Right hindlimb (tissue), 1 donor: Measurements from ENCODE around the gene ATP11A.
"Not testable (repeated sequence)": the region's sequence is repeated elsewhere in the genome, so short reads cannot be mapped to it uniquely, and the experiment has no call there.

Experiments
- DNase-seq: peaks from one replicate; pipeline ENCODE4 v3.0.0-alpha.2; 2018

ATP11A gene

DNA sequence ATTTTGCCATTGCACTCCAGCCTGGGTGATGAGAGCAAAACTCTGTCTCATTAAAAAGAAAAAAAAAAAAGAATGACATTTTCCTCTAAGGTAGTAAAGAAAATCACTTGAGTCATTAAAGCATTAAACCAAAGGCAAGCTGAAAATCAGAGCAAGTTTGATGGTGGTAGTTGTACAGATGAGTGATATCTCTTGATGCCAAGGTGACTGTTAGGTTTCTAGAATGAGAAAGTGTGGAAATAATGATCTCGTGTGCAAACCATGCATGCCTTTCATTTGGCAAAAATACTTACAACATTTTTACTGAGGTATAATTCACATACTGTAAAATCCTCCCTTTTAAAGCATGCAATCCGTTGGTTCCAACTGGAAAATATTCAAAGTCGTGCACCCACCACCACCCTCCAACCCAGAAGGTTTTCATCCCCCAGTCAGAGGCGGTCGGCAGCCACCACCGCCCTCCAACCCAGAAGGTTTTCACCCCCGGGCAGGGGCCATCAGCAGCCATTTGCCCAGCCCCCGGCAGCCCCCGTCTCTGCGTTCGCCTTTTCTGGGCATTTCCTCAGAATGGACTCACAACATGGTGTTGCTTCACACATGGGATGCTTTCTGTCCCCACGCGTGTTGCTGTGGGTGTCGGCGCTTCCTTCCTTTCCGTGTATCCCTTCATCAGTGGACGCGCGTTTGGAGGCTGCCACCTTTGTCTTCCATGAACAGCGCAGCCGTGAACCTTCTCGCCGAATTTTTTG, 90.2 kb downstream of the ATP11A start:
- DNase-seq = peak; percentile 9

DNA sequence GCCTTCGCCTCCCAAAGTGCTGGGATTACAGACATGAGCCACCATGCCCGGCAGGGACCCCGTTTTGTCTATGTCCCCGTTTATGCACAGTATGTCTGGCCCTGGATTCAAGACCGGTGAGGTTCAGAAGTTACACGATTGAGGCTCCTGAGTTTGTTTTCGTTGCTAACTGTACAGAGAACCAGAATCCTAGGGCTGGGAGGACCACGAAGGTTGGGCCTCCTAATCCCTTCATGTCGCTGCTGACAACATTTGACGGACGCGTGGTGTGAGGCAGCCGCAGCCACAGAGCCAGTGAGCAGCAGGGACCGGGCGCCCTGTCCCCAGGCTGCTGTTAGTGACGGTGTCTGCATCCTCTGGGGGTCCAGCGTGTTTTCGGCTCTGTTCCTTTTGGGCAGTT, 91.4 kb downstream of the ATP11A start:
- DNase-seq = no peak

DNA sequence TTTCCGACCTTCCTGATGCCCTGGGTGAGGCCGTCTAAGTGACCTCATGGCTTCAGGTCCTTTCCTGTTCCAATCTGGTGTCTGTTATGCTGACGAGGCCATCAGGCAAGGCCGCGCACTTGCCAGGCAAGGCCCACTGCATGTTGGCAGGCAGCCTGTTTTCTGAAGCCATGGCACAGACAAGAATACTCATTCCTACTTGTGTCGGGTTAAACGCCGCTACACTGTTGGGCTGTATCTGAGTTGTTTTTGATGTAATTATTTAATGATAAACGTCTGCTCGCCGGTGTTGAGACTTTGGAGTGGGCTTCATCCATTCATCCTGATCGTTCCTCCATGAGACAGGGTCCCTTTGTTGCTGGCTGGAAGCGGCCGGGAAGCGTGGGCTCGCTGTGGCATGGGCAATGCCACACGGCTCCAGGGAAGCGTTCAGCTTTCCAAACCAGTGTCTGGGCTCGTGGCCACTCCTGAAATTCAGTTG, 92.1 kb downstream of the ATP11A start:
- peak; percentile 59 for DNase-seq

DNA sequence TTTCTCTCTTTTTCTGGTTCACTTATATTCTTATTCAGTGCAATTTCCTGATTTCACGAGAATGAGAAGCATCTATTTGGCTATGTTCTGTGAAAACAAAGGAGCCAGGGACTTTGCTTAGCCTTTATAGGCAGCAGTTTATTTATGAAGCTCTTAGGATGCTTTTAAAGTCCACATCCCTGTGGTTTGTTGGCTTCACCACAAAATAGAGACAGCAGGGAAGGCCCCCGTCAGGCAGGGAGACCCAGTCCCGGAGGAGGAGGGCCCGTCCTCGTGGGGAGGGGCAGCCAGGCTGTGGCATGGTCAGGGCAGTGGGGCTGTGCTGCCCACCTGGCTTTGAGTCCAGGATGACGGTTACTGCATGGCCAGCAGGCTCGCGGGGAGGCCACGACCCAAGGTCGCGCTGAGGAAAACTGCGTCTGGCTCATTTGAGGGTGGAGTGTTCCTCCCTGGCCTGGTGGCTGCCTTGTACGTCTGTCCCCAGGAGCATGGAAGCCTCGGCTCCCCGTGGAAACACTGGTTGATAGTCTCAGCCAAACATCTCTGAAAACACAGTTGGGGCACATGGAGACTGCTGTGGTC, 92.7 kb downstream of the ATP11A start:
- DNase-seq = peak; percentile 23

DNA sequence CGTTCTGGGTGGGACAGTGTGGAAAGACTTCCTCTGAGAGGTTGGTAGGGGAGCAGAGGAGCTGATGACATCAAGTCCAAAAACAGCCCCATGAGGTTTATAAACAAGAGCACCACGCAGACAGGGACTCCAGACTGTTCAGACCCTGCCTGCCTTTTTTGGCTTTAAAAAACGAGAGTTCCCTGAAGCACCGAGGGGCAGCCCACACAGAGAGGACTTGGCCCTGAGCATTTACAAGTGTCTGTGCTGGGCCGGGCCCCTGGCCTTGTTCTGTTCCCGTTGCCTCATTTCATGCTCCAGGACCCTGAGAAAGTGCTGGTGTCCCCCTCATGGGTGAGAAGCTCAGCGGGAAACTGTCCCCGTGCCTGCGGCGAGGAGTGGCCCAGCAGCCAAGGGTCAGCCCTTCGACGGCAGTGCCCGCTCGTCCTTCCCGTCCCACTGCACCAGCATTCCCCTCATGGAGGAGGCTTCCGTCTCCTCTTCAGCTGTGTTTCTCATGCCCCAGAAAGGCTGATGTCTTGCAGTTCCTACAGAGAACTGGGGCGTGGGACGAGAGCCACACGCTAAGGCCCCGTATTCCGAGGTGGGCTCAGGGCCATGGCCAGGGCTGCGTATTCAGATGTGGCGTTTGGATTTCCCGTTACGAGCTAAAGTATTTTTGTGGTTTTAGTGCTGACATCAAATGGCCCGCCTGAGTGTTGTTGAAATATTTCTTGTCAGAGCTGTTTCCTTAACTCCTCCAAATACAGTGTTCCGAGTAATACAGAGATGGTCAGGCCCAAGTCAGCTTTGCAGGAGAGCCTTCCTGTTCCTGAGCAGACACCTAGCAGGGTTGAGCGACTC, 93.5 kb downstream of the ATP11A start:
- DNase-seq = peak; percentile 65

DNA sequence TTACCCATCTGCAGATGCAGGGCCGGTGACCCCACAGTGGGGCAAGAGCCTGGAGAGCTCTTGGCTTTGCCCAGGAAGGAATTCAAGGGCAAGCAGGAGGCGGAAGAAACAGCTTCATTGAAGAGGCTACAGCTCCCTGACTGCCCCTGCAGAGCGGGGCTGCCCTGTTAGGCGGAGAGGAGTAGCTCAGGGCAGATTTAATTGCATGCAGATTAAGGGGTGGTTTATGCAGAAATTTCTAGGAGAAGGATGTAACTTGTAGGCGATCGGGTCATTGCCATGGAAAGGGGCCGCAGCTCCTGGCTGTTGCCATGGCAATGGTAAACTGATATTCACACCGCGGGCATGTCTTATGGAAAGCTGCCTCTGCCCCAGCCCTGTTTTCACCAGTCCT, 94.1 kb downstream of the ATP11A start:
- DNase-seq = peak; percentile 36

DNA sequence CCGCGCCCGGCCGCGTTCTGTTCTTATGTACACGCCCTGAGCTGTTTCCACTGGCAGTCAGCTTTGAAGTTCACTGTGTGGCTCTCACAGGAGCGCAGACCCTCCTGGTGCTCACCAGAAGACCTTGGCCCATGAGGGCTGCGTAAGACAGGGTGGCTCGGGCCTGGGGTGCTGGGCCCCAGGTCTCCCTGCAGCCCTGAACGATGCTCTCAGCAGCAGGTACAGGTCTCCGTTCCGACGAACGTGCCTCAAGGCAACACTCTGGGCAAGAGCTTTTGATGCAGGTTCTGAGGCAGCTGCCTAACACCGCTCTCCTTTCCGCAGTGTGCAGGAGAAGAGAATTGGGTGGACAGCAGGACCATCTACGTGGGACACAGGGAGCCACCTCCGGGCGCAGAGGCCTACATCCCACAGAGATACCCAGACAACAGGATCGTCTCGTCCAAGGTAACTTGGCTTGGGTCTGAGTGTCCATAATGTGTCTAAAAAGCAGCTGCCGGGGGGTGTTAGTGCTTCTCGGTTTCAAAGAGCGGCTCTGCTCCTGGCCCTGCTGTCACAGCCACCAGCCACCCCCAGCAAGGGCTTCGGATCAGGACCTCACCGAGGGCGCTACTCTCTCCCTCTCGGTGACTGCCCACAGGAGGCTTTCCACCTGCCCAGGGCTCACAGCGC, 95.1 kb downstream of the ATP11A start:
- DNase-seq = peak; percentile 6

DNA sequence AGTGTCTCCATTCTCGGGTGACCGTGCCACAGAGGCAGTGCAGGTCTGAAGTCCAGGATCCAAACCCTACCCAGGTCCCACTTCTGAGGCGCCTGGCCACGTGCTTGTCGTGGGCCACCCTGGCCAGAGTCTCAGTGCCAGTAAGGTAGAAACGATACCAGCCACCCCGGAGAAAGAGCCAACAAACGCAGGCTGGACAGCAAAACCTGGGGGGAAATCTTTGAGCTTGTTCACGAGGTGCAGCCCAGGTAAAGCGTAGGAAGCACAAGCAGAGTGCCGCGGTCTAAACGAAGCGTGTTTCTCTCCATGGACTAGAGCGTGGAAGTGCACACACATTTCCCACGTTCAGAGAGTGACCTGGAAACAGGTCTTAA, 95.6 kb downstream of the ATP11A start:
- DNase-seq = peak; percentile 10

DNA sequence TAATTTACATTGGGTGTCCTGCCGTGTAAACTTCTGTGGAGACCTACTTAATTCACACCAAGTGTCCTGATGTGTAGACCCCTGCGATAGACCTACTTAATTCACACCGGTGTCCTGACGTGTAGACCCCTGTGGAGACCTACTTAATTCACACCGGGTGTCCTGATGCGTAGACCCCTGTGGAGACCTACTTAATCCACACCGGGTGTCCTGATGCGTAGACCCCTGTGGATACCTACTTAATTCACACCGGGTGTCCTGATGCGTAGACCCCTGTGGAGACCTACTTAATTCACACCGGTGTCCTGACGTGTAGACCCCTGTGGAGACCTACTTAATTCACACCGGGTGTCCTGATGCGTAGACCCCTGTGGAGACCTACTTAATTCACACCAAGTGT, 97.0 kb downstream of the ATP11A start:
- DNase-seq = peak; percentile 3

DNA sequence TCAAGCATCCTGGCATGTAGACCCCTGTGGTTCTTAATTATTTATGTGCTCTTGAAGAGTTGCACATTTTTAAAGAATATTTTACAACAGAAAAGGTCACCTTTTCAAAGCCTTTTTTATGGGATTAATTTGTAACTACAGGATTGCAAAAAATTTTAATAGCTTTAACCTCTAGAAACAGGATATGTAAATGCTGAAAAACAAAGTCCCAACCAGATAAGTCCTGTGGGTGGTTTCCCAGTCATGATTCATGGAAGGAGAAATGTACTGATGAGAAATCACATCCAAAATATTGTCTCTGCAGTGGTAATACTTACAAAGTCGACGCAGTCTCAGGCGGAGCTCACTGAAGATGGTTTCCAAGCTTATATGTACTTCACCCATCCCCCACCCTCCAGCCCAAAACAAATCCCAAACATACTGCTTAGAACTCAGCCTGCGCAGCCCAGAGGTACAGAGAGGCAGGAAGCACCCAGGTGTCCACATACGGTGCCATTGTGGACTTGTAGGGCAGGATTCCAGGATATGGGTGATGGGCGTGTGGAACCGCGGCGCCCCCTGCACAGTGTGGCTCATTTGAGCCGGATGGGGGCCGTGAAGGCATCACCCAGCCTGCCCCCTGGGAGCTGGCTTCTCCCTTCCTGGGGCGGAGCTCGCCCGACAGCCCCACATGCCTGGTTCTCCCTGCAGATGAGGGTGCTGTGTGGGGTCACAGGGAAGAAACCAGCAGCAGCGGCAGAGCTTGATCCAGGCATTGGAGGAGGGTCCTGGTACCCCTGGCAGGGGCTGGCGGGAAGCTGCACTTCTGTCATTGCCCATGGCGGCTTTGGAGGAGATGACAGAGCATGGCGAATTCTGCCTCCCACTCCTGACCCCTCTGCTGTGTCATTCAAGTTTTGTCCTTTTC, 101.2 kb downstream of the ATP11A start:
- peak; percentile 11 for DNase-seq

DNA sequence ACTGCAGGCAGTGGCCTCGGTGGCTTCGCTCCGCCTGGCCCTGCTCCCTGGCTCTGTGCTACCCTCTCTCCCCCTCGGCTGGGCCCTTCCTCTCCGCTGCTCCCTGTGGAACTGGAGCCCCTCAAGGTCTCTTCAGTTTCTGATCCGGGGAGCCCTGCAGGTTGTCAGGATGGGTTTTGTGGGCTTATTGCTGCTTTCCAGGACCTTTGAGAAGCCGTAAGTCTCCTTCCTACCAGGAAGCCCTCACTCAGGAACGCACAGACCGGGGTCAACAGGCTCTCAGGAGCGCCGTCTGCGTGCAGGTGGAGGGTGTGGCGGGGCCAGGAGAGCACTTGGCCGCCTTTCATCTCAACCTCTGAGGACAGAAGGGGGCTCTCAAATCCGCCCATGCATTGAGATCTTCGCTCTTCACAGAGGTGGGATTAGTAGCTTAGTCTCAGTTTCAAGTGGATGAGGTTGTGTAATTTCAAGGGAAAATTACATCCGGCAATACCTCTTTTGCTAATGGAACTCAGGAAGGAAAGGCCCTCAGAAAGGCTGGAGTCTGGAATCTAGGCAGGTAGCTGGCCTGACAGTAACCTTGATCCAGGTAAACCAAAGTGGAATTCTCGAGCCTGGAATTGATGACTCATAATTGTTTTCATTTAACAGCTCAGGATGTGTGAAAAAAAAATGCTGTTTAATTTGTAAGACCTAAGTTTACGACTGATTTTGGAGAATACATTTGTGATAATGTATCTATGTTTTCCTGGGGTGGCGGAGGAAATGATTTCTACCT, 102.0 kb downstream of the ATP11A start:
- DNase-seq = peak; percentile 12

DNA sequence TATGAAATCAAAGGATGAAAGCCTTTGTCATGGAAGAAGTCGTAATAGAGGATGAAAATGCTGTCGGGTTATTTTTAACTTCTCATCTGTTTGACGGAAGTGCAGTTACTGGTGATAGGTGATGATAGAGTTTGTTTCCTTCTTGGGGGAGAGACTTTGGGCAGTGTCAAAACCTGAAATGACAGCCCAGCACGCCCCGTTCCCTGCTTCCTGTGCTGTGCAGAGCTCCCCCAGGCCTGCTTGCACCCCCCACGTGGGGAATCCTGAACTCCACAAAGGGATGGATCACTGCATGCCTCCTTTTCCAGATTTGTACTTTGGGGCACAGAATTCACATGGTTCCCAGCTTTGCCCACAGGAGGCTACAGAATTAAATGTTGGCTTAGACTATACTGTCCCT, 102.7 kb downstream of the ATP11A start:
- peak; percentile 6 for DNase-seq

DNA sequence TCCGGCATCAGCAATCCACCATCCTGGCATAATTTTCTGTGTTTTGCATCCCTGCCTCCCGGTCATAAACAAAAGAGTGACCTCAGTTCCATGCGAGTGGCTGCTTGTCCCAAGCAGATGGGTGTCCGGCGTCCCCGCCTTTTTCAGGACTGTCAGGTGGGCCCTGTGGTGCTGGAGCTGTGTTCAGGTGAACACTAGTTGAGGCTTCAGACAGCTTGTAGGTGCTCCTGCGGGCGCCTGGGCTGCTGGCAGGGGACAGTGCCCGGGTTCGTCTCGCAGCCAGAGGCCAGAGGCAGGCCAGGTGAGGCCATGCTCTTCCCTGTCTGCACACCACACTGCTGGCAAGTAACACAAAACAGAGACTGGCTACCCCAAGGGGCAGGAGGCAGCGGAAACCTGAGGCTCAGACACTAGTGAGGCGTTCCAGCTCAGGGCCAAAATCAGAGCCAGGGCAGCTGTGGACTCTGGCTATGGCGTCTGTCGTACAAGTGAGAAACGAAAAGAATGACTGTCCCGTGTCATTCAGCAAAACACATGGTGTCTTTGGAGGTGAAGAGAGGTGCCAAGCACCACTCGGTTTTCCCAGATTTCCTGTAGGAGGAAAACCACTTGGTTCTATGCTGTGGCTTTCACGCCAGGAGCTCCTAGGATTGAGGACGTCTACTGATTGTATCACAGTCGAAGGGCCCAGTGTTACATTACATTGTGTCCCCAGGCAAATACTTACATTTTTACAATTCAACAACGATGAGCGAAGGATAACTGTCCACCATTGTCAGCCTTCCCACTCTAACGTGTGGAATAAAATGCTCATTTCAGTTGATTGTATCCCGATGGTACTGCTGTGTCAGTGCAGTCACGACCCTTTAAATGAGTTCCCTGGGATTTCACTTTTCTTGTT, 104.0 kb downstream of the ATP11A start:
- DNase-seq = peak; percentile 7

DNA sequence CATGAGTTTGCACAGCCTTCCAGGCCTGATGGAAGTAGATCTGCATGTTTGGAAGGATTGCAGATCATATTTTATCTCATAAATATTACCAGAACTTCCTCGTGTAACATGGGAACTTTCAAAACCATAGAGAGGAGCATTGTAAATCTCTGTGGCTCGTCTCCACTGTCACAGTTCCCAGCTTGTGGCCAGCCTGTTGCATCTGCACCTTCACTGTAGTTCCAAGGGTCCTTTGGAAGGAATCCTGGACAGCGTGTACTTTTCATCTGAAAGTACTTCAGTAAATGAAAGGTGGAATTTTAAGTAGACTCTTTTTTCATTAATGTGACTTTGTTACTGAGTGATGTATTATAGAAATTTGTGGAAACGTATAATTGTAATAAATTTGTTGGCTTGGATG, 105.4 kb downstream of the ATP11A start:
- DNase-seq = peak; percentile 2

DNA sequence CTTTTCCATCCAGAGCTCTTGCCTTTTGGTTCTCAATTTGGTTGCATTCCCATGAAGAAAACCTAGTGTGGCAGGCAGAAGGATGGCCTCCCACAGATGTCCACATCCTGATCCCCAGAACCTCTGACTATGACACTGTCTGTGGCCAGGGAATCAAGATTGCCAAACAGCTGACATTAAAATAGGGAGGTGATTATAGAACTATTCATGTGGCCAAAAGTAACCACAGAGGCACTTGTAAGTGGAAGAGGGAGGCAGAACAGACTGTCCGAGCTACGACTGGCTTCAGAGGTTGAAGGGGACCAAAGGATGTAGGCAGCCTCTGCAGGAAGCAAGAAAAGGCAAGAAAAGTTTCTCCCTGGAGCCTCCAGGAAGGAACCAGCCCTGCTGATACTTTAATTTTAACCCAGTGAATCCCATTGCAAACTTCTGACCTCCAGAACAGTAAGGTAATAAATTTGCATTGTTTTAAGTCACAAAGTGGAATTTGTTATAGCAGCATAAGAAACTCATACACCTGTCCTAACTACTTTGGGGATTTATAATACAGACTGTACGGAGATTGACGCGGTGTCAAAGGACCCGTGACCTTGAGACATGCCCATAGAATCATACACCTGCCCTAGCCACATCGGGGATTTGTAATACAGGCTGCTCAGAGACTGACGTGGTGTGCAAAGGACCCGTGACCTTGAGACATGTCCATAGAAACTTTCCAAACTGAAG, 106.5 kb downstream of the ATP11A start:
- peak; percentile 3 for DNase-seq

DNA sequence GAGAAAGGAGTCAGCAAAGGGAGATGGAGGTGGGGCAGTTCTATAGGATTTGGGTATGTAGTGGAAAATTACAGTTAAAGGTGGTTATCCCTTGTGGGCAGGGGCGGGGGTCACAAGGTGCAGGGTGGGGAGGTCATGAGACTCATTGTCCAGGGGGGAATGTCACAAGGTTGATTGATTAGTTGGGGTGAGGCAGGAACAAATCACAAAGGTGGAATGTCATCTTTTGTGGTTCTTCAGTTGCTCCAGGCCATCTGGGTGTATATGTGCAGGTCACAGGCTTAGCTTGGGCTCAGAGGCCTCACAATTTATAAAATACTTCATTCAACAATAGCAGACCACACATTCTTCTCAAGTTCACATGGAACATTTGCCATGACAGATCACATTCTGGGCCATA, 109.6 kb downstream of the ATP11A start:
- peak; percentile 4 for DNase-seq

DNA sequence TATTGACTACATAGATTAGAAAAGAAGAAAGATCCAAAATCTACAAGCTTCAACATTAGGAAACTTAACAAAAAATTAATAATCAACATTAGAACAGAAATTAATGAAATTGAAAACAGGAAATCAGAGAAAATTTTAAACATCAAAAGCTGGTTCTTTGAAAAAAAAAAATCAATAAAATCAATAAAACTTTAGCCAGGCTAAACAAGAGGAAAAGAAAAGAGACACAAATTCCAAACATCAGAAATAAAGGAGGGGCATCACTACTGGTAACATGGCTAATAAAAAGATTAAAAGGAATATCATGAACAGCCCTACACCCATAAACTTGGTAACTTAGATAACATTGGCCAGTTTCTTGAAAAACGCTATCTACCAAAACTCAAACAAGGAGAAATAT, 110.2 kb downstream of the ATP11A start:
- DNase-seq = no peak

DNA sequence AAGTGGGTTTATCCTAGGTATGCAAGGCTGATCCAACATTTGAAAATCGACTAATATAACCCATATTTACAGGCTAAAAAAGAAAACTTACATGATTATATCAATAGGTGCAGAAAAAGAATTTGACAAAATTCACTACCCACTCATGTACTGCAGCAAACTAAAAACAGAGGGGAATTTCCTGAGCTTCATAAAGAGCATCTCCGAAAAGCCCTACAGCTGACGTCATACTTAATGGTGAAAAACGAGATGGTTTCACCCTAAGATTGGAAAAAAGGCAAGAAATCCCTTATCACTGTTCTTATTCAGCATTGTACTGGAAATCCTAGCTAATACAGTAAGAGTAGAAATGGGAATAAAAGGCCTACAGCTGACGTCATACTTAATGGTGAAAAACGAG, 111.0 kb downstream of the ATP11A start:
- not testable (repeated sequence) for DNase-seq

DNA sequence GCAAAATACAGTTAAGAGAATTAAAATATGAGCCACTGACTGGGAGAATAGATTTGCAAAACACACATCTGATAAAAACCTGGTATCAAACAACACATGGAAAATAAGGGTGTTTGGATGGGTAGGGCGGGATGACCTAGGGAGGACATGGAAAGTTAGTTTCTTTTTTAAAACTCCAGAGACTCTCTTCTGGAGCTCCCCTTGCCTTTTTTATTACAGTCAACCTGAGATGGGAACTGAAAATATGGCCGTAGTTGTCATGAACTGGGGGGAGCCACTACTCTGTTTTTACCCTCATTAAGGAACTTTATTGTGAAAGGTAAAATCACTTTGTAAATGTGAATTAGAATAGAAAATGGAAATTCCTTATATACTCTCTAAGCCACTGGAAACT, 113.0 kb downstream of the ATP11A start:
- DNase-seq = no peak
